Activated CD4-positive, alpha-beta T cell treated with anti-CD3 and anti-CD28 coated beads for 1 hour (primary cell): Measurements from ENCODE around the gene PDCD2L.
"Not testable (repeated sequence)": the region's sequence is repeated elsewhere in the genome, so short reads cannot be mapped to it uniquely, and the experiment has no call there.

ENCODE experiments used
- DNase-seq: peaks from one replicate; pipeline ENCODE4 v3.0.0-alpha.2; 2020

PDCD2L gene

GRCh38 chr19:34404109-34404909 lies at the start of gene PDCD2L:
Gene PDCD2L, plus strand, starts transcription at chr19:34404399. Its CDS starts 32 bp downstream, at chr19:34404431.
- peak; percentile 89 for DNase-seq

GRCh38 chr19:34355201-34355600 lies 49.0 kb upstream of the PDCD2L start:
- DNase-seq: no peak

GRCh38 chr19:34356875-34357274 lies 47.3 kb upstream of the PDCD2L start:
- DNase-seq: no peak

- DNase-seq: no peak
Measured at GRCh38 chr19:34357431-34357830, 46.8 kb upstream of the PDCD2L start.

GRCh38 chr19:34359140-34359953 lies 44.9 kb upstream of the PDCD2L start:
- peak; percentile 91 for DNase-seq

- no peak for DNase-seq
Measured at GRCh38 chr19:34359954-34360315, 44.3 kb upstream of the PDCD2L start.

- DNase-seq: no peak
Measured at GRCh38 chr19:34360354-34360909, 43.8 kb upstream of the PDCD2L start.

GRCh38 chr19:34362679-34363069 lies 41.5 kb upstream of the PDCD2L start:
- DNase-seq: no peak

- DNase-seq: no peak
Measured at GRCh38 chr19:34363094-34363493, 41.1 kb upstream of the PDCD2L start.

- no peak for DNase-seq
Measured at GRCh38 chr19:34363930-34364329, 40.3 kb upstream of the PDCD2L start.

GRCh38 chr19:34364462-34364829 lies 39.8 kb upstream of the PDCD2L start:
- DNase-seq: no peak

GRCh38 chr19:34364830-34365462 lies 39.3 kb upstream of the PDCD2L start, which contains the start of gene GPI:
Gene GPI, plus strand, starts transcription at chr19:34365196. Its CDS starts 71 bp downstream, at chr19:34365267.
- DNase-seq: peak; percentile 58

GRCh38 chr19:34365463-34366401 lies 38.5 kb upstream of the PDCD2L start:
- DNase-seq: no peak

GRCh38 chr19:34366738-34367623 lies 37.2 kb upstream of the PDCD2L start:
- no peak for DNase-seq

GRCh38 chr19:34367624-34367957 lies 36.6 kb upstream of the PDCD2L start:
- no peak for DNase-seq

GRCh38 chr19:34368338-34368737 lies 35.9 kb upstream of the PDCD2L start:
- no peak for DNase-seq

GRCh38 chr19:34369166-34369565 lies 35.0 kb upstream of the PDCD2L start:
- DNase-seq: not testable (repeated sequence)

GRCh38 chr19:34370117-34370516 lies 34.1 kb upstream of the PDCD2L start:
- DNase-seq: no peak

- no peak for DNase-seq
Measured at GRCh38 chr19:34370983-34371382, 33.2 kb upstream of the PDCD2L start.

- no peak for DNase-seq
Measured at GRCh38 chr19:34373601-34374288, 30.5 kb upstream of the PDCD2L start.

GRCh38 chr19:34375598-34375997 lies 28.6 kb upstream of the PDCD2L start:
- DNase-seq: no peak
